ENCODE measurements around the gene OPRL1.

DNA sequence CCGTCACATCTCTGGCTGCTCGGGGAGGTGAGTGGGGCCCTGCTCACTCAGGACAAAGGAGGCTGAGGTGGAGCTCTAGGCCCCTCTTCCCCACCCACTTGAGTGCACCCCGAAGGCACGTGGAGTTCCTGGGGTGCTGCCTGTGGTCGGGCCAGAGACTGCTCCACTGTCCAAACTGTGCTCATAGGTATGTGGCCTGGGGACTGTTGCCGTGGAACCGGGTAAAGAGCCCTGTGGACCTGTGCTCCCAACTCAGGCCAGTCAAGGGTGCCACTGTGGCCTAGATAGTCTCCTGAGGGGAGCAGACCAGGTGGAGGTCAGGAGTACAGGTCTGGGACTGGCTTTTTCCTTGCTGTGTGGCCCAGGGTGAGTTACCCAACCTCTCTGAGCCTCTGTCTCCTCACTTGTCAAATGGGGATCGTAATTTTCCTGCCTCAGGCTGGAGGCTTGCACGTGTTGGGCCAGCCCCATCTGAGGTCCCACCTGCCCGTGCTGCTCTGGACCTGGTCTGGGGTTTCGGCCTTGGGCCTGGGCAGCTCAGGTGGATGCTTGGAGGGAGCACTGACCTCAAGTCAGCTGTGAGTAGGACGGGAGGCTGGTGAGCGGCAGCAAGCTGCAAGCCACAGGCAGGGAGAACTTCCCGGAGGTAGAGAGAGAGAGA lies 39.9 kb downstream of the OPRL1 start:
- TF ChIP-seq, protein P1, sequence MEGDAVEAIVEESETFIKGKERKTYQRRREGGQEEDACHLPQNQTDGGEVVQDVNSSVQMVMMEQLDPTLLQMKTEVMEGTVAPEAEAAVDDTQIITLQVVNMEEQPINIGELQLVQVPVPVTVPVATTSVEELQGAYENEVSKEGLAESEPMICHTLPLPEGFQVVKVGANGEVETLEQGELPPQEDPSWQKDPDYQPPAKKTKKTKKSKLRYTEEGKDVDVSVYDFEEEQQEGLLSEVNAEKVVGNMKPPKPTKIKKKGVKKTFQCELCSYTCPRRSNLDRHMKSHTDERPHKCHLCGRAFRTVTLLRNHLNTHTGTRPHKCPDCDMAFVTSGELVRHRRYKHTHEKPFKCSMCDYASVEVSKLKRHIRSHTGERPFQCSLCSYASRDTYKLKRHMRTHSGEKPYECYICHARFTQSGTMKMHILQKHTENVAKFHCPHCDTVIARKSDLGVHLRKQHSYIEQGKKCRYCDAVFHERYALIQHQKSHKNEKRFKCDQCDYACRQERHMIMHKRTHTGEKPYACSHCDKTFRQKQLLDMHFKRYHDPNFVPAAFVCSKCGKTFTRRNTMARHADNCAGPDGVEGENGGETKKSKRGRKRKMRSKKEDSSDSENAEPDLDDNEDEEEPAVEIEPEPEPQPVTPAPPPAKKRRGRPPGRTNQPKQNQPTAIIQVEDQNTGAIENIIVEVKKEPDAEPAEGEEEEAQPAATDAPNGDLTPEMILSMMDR (IDR thresholded peaks at IDR 0.05; ENCODE audit: control extremely low read depth in 1 of 3, insufficient read depth in 1 of 3, low read depth in 1 of 3, low read length in 3 of 3) = no peak
- TF ChIP-seq EZH2 (IDR thresholded peaks at IDR 0.05; ENCODE audit: low read depth, low read length, severe bottlenecking) (no peak), TEAD4 (IDR thresholded peaks at IDR 0.05; ENCODE audit: low read depth, low read length) (no peak), PHF8 (conservative IDR thresholded peaks at IDR 0.05; ENCODE audit: low read depth, low read length) (no peak), SIX5 (IDR thresholded peaks at IDR 0.05; ENCODE audit: low read depth, low read length) (no peak)
